Measurements from ENCODE around the gene GJB3.

DNA sequence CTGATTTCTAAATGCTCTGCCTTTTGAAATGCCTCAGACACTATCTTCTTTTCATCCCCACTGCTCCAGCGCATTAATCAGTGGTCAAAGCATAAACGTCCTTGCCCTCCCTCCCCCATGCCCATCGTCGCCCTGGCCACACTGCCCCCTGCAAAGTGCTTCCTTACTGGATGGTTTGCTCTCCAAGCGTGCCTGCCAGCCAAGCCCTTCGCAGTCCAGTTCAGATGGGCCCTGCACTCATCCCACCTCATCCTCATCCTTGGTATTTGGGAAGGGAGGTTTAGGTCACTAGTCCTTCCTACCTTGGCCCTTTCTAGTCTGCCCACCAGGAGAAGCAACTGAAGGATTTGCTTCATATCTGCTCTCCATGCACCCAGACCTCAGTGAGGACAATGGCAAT, 14.9 kb downstream of the GJB3 start:
- TF ChIP-seq, protein P1, sequence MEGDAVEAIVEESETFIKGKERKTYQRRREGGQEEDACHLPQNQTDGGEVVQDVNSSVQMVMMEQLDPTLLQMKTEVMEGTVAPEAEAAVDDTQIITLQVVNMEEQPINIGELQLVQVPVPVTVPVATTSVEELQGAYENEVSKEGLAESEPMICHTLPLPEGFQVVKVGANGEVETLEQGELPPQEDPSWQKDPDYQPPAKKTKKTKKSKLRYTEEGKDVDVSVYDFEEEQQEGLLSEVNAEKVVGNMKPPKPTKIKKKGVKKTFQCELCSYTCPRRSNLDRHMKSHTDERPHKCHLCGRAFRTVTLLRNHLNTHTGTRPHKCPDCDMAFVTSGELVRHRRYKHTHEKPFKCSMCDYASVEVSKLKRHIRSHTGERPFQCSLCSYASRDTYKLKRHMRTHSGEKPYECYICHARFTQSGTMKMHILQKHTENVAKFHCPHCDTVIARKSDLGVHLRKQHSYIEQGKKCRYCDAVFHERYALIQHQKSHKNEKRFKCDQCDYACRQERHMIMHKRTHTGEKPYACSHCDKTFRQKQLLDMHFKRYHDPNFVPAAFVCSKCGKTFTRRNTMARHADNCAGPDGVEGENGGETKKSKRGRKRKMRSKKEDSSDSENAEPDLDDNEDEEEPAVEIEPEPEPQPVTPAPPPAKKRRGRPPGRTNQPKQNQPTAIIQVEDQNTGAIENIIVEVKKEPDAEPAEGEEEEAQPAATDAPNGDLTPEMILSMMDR (IDR thresholded peaks at IDR 0.05; ENCODE audit: low read depth, low read length) = no peak
- no peak for TF ChIP-seq MAX (IDR thresholded peaks at IDR 0.05; ENCODE audit: low read depth, low read length)
- no peak for TF ChIP-seq POLR2A (IDR thresholded peaks at IDR 0.05; ENCODE audit: extremely low read depth, insufficient read length)

Data from NB4 (cell line).